B cell (primary cell): Measurements from ENCODE around the gene MGMT. TPM values are rescaled to one million over a fixed set of nuclear protein-coding genes. Genes with fewer than 3 reads are reported as not detected.

Experiments
- ATAC-seq: fragments of 200-7000 bp; cut with Tn5 transposase; one replicate; pipeline ENCODE4 v1.10.0; 2021; ENCODE audit warnings: low read depth, mild to moderate bottlenecking, moderate number of reproducible peaks, moderate library complexity
- CTCF ChIA-PET: fragments of 350-600 bp; sonication (Branson Sonifier 250); formaldehyde crosslinking; loops from one replicate; lab custom pipeline; 2021; ENCODE audit warnings: antibody characterized with exemption, inconsistent platforms; lab: Charles Lee
- POLR2A ChIA-PET: fragments of 350-600 bp; sonication (Branson Sonifier 250); formaldehyde crosslinking; loops from one replicate; lab custom pipeline; 2021; ENCODE audit warnings: antibody characterized with exemption; lab: Charles Lee
- DNase-seq: peaks from one replicate; pipeline ENCODE4 v3.0.0; 2013
- H2AFZ ChIP-seq: 2 replicates; pipeline ENCODE4 v1.6.1; 2012; ENCODE audit warnings: mild to moderate bottlenecking, low read depth, low read length; ENCODE audit not compliant: insufficient read depth, poor library complexity, severe bottlenecking
- H3K27ac ChIP-seq, 2 donors: 1 replicate in 1 of 2; 2 replicates in 1 of 2; pipeline ENCODE4 v1.5.1; 2012 to 2013; ENCODE audit warnings: low read length in 2 of 2, mild to moderate bottlenecking in 2 of 2, moderate library complexity in 1 of 2
- H3K27me3 ChIP-seq, 4 experiments: fragments of 200-600 bp in 1 of 4; sonication (generic) in 1 of 4; replicated peaks in 1 of 4; 1 replicate in 2 of 4; 2 replicates in 2 of 4; pipeline versions ENCODE4 v1.6.1 to v1.7.0; 2013 to 2016; ENCODE audit warnings: low read length in 3 of 4, mild to moderate bottlenecking in 2 of 4, mixed read lengths in 1 of 4, moderate library complexity in 1 of 4; ENCODE audit not compliant: insufficient read depth in 4 of 4, control insufficient read depth in 3 of 4; ENCODE audit errors: control extremely low read depth in 1 of 4
- H3K36me3 ChIP-seq, 2 experiments: replicated peaks in 1 of 2; 1 replicate in 1 of 2; 2 replicates in 1 of 2; pipeline versions ENCODE4 v1.6.1 to v1.7.1; 2013; ENCODE audit warnings: low read length in 1 of 2; ENCODE audit not compliant: insufficient read depth in 2 of 2, control insufficient read depth in 1 of 2; ENCODE audit errors: control extremely low read depth in 1 of 2, extremely low read depth in 1 of 2
- H3K4me1 ChIP-seq, 2 donors: fragments of 200-600 bp in 1 of 2; sonication (generic) in 1 of 2; 1 replicate in 1 of 2; 2 replicates in 1 of 2; pipeline versions ENCODE4 v1.5.1 to v1.6.1; 2013 to 2017; ENCODE audit warnings: low read length in 2 of 2; ENCODE audit not compliant: control insufficient read depth in 2 of 2, insufficient read depth in 2 of 2
- H3K4me2 ChIP-seq: replicated peaks from 2 replicates; pipeline ENCODE3; 2012; ENCODE audit warnings: mild to moderate bottlenecking, low read depth, low read length; ENCODE audit not compliant: poor library complexity, severe bottlenecking
- H3K4me3 ChIP-seq, 5 experiments: fragments of 200-600 bp in 1 of 5; sonication (generic) in 1 of 5; 1 replicate in 3 of 5; 2 replicates in 2 of 5; pipeline versions ENCODE4 v1.5.1 to v1.7.0; 2011 to 2016; ENCODE audit warnings: low read length in 4 of 5, mild to moderate bottlenecking in 4 of 5, low read depth in 2 of 5, control low read depth in 1 of 5, moderate library complexity in 1 of 5; ENCODE audit not compliant: insufficient read depth in 1 of 5; ENCODE audit errors: control extremely low read depth in 1 of 5, extremely low read depth in 1 of 5
- H3K79me2 ChIP-seq: fragments of 200-600 bp; sonication (generic); one replicate; pipeline ENCODE4 v1.6.0; 2016; ENCODE audit warnings: low read length; ENCODE audit not compliant: control insufficient read depth, insufficient read depth
- H3K9ac ChIP-seq: fragments of 200-600 bp; sonication (generic); 2 replicates; pipeline ENCODE4 v1.6.1; 2017; ENCODE audit warnings: mild to moderate bottlenecking, low read length, moderate library complexity
- H3K9me3 ChIP-seq, 3 donors: one replicate each; pipeline versions ENCODE4 v1.6.1 to v1.7.1; 2013; ENCODE audit warnings: low read length in 2 of 3; ENCODE audit not compliant: control insufficient read depth in 2 of 3, insufficient read depth in 1 of 3; ENCODE audit errors: control extremely low read depth in 1 of 3
- H4K20me1 ChIP-seq: 2 replicates; pipeline ENCODE4 v1.6.0; 2012; ENCODE audit warnings: mild to moderate bottlenecking, low read length; ENCODE audit not compliant: insufficient read depth, control insufficient read depth, poor library complexity, severe bottlenecking
- H3K27ac Mint-ChIP-seq: one replicate; pipeline ENCODE4 v1.8.0; 2021; ENCODE audit warnings: mixed read lengths
- H3K27me3 Mint-ChIP-seq: one replicate; pipeline ENCODE4 v1.8.0; 2021; ENCODE audit warnings: mixed read lengths
- H3K4me1 Mint-ChIP-seq: one replicate; pipeline ENCODE4 v1.8.0; 2021; ENCODE audit warnings: mixed read lengths
- H3K4me3 Mint-ChIP-seq: one replicate; pipeline ENCODE4 v1.8.0; 2021; ENCODE audit warnings: mixed read lengths
- H3K9me3 Mint-ChIP-seq: one replicate; pipeline ENCODE4 v1.8.0; 2022; ENCODE audit warnings: mixed read lengths; ENCODE audit not compliant: insufficient read depth
- CTCF ChIP-seq: fragments of 200-600 bp; IDR thresholded peaks from one replicate; pipeline ENCODE4 v1.8.0; 2022; ENCODE audit warnings: antibody characterized with exemption, mild to moderate bottlenecking
- EZH2 ChIP-seq: IDR thresholded peaks from 2 replicates; pipeline ENCODE4 v1.6.1; 2012; ENCODE audit warnings: borderline replicate concordance, low read depth, mild to moderate bottlenecking, moderate library complexity, low read length; ENCODE audit not compliant: insufficient read depth, poor library complexity, severe bottlenecking
- WGBS: methylation state at CpG from one replicate; pipeline ENCODE4 v1.1.5; 2013; ENCODE audit warnings: missing lambda C conversion rate; ENCODE audit not compliant: insufficient coverage; 5-methylcytosine and 5-hydroxymethylcytosine counted together
- intact Hi-C: fragments of 100-400 bp; cut with micrococcal nuclease; formaldehyde crosslinking; loops from one replicate; pipeline ENCODE4 v1.10.0; 2022
- polyA plus RNA-seq: library from polyadenylated mRNA; depleted of rRNA; stranded (reverse); fragments of >200 nt; gene quantifications from 2 replicates; pipeline ENCODE4 v1.2.3, GENCODE V29; 2012
- total RNA-seq, 2 donors: library from RNA; stranded (reverse); fragments of 120-200 nt in 1 of 2; gene quantifications; 1 replicate in 1 of 2; 2 replicates in 1 of 2; pipeline versions ENCODE4 v1.2.3 to v1.2.4, GENCODE V29; 2013 to 2022

Gene MGMT
- total and polyA plus RNA-seq, 2 donors (not counting 1 experiment from before 2014, with no cell fraction given) = 16.6 to 87.7 TPM

GRCh38 chr10:129653861-129654260 lies 186.8 kb downstream of the MGMT start:
- Histone ChIP-seq H2AFZ (no peak overlapping the region), H3K4me3 (no peak overlapping the region), H3K4me1 (no peaks in the 10 kb centered on the region), H3K27ac (no peak overlapping the region), H3K9me3 (no peaks in the 10 kb centered on the region), H3K4me2 (no peak overlapping the region), H4K20me1 (no peaks in the 10 kb centered on the region), H3K36me3 (no peaks in the 10 kb centered on the region), H3K27me3 (no peaks in the 10 kb centered on the region), H3K9ac (no peak overlapping the region), H3K79me2 (no peaks in the 10 kb centered on the region)
- DNase-seq (no peak), ATAC-seq (no peak)
- TF ChIP-seq CTCF (no peak), EZH2 (no peak)
- 94% methylated on average over 8 of the region's 11 CpGs for WGBS
- Mint-ChIP-seq H3K4me1 (peaks cover 3% of the 10 kb centered on the region), H3K27me3 (no peaks in the 10 kb centered on the region), H3K27ac (no peak overlapping the region), H3K9me3 (no peaks in the 10 kb centered on the region), H3K4me3 (no peak overlapping the region)
- POLR2A ChIA-PET = no interaction called here
- CTCF ChIA-PET = no interaction called here
- intact Hi-C loops = no loop called here

- no peak for ATAC-seq
- H3K4me1 Mint-ChIP-seq = peaks cover 5% of the 10 kb centered on the region
- 86% methylated on average over 4 of the region's 7 CpGs for WGBS
- H3K4me3 ChIP-seq = no peak overlapping the region
- H3K9me3 ChIP-seq = no peaks in the 10 kb centered on the region
- H3K27me3 ChIP-seq = no peaks in the 10 kb centered on the region
- DNase-seq = no peak
- no peak overlapping the region for H3K9ac ChIP-seq
- no peaks in the 10 kb centered on the region for H3K36me3 ChIP-seq
- H3K4me1 ChIP-seq = no peaks in the 10 kb centered on the region
- CTCF ChIA-PET = no interaction called here
- TF ChIP-seq EZH2 = no peak
- no peak for TF ChIP-seq CTCF
- intact Hi-C loops = no loop called here
- POLR2A ChIA-PET = no interaction called here
- H2AFZ ChIP-seq = no peak overlapping the region
- H3K27ac Mint-ChIP-seq = no peak overlapping the region
- H3K4me3 Mint-ChIP-seq = no peak overlapping the region
- H3K79me2 ChIP-seq = no peaks in the 10 kb centered on the region
- no peaks in the 10 kb centered on the region for H3K9me3 Mint-ChIP-seq
- H4K20me1 ChIP-seq = no peaks in the 10 kb centered on the region
- H3K27ac ChIP-seq = no peak overlapping the region
- H3K27me3 Mint-ChIP-seq = no peaks in the 10 kb centered on the region
- H3K4me2 ChIP-seq = no peak overlapping the region
These were observed 187.4 kb downstream of the MGMT start for GRCh38 chr10:129654461-129654860.
